Sigmoid colon (tissue), 4 donors: ENCODE results near the gene GLB1L3.

Experiments
- EP300 ChIP-seq, 4 donors: sonication (generic); formaldehyde crosslinking; IDR thresholded peaks; one replicate each; pipeline ENCODE4 v1.6.1; 2017; ENCODE audit warnings: antibody characterized with exemption in 4 of 4
- TF ChIP-seq, protein P1 (sequence below), 4 experiments: fragments of 450-650 bp in 3 of 4; fragments of 200-600 bp in 1 of 4; IDR thresholded peaks; one replicate each; pipeline ENCODE4 v1.5.1; 2016 to 2019; ENCODE audit warnings: antibody characterized with exemption in 4 of 4, mild to moderate bottlenecking in 3 of 4, moderate library complexity in 2 of 4

DNA sequence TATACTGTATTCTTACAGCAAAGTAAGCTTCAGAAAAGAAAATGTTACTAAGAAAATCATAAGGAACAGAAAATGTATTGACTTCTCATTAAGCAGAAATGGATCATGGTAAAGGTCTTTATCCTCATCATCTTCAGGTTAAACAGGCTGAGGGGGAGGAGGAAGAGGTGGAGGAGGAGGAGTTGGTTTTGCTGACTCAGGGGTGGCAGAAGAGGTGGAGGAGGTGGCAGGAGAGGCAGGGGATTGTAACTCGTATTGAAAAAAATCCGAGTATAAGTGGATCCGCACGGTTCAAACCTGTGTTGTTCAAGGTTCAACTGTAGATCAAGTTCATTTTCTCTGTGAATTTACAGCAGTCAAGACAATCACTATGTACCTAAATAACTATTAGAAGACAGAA lies 13.0 kb downstream of the GLB1L3 start:
- TF ChIP-seq, protein P1, sequence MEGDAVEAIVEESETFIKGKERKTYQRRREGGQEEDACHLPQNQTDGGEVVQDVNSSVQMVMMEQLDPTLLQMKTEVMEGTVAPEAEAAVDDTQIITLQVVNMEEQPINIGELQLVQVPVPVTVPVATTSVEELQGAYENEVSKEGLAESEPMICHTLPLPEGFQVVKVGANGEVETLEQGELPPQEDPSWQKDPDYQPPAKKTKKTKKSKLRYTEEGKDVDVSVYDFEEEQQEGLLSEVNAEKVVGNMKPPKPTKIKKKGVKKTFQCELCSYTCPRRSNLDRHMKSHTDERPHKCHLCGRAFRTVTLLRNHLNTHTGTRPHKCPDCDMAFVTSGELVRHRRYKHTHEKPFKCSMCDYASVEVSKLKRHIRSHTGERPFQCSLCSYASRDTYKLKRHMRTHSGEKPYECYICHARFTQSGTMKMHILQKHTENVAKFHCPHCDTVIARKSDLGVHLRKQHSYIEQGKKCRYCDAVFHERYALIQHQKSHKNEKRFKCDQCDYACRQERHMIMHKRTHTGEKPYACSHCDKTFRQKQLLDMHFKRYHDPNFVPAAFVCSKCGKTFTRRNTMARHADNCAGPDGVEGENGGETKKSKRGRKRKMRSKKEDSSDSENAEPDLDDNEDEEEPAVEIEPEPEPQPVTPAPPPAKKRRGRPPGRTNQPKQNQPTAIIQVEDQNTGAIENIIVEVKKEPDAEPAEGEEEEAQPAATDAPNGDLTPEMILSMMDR (IDR thresholded peaks at IDR 0.05), result no peak
- no peak for TF ChIP-seq EP300 (IDR thresholded peaks at IDR 0.05)
